HEK293 (cell line): ENCODE measurements around the gene FGD6.

Experiments
- ZNF169 ChIP-seq: fragments of 450-650 bp; formaldehyde crosslinking; IDR thresholded peaks from 2 replicates; pipeline ENCODE4 v1.5.1; 2016; ENCODE audit warnings: missing biosample characterization, missing genetic modification characterization
- ZNF274 ChIP-seq, 2 experiments: fragments of 200-500 bp in 1 of 2; fragments of 450-650 bp in 1 of 2; sonication (Bioruptor generic) in 1 of 2; formaldehyde crosslinking in 1 of 2; IDR thresholded peaks; 2 replicates each; pipeline versions ENCODE4 v1.5.1 to v1.6.1; 2014 to 2016; ENCODE audit warnings: borderline replicate concordance in 1 of 2, inconsistent platforms in 1 of 2, low read length in 1 of 2, missing biosample characterization in 1 of 2, missing genetic modification characterization in 1 of 2
- ZNF280D ChIP-seq: fragments of 450-650 bp; formaldehyde crosslinking; IDR thresholded peaks from 2 replicates; pipeline ENCODE4 v1.5.1; 2016; ENCODE audit warnings: missing biosample characterization, missing genetic modification characterization
- TF ChIP-seq, protein P1 (sequence below): fragments of 450-650 bp; formaldehyde crosslinking; IDR thresholded peaks from 2 replicates; pipeline ENCODE4 v1.5.1; 2016; ENCODE audit warnings: missing biosample characterization, missing genetic modification characterization

- TF ChIP-seq ZNF280D (tag by site-specific recombination) (no peak), ZNF274 (IDR thresholded peaks at IDR 0.05; ENCODE audit: low read length) (no peak), ZNF274 (tag by site-specific recombination; IDR thresholded peaks at IDR 0.05; ENCODE audit: borderline replicate concordance) (no peak), ZNF169 (tag by site-specific recombination) (no peak)
- TF ChIP-seq, protein P1, sequence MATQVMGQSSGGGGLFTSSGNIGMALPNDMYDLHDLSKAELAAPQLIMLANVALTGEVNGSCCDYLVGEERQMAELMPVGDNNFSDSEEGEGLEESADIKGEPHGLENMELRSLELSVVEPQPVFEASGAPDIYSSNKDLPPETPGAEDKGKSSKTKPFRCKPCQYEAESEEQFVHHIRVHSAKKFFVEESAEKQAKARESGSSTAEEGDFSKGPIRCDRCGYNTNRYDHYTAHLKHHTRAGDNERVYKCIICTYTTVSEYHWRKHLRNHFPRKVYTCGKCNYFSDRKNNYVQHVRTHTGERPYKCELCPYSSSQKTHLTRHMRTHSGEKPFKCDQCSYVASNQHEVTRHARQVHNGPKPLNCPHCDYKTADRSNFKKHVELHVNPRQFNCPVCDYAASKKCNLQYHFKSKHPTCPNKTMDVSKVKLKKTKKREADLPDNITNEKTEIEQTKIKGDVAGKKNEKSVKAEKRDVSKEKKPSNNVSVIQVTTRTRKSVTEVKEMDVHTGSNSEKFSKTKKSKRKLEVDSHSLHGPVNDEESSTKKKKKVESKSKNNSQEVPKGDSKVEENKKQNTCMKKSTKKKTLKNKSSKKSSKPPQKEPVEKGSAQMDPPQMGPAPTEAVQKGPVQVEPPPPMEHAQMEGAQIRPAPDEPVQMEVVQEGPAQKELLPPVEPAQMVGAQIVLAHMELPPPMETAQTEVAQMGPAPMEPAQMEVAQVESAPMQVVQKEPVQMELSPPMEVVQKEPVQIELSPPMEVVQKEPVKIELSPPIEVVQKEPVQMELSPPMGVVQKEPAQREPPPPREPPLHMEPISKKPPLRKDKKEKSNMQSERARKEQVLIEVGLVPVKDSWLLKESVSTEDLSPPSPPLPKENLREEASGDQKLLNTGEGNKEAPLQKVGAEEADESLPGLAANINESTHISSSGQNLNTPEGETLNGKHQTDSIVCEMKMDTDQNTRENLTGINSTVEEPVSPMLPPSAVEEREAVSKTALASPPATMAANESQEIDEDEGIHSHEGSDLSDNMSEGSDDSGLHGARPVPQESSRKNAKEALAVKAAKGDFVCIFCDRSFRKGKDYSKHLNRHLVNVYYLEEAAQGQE (tag by site-specific recombination), result no peak
Observed at GRCh38 chr12:95057424-95057823, 159.8 kb downstream of the FGD6 start.
